HG03095 (cell line): ENCODE data around the gene STIP1.

ENCODE experiments used
- ATAC-seq: cut with Tn5 transposase; IDR thresholded peaks from one replicate; pipeline ENCODE4 v1.9.1; 2021; ENCODE audit warnings: moderate library complexity; ENCODE audit not compliant: unreplicated experiment

Gene STIP1

DNA sequence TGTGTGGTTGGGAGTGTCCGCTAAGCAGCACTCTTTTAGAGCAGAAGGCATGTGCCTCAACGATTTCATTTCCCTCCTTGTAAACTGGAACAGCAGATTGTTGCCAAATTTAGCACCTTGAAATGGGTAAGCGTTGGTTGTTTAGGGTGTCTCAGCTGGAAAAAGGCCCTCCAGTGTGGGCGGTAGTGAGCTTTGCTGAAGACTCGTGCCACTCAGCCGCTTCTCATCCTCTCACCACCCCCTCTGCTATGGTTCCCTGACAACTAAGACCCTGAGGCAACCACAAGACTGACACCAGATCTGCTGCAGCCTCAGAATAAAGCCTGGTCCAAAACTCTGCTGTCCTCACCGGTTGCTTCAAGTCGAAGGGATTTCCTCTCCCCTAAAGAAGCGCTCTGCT lies 10.7 kb downstream of the STIP1 start:
- ATAC-seq, result no peak

DNA sequence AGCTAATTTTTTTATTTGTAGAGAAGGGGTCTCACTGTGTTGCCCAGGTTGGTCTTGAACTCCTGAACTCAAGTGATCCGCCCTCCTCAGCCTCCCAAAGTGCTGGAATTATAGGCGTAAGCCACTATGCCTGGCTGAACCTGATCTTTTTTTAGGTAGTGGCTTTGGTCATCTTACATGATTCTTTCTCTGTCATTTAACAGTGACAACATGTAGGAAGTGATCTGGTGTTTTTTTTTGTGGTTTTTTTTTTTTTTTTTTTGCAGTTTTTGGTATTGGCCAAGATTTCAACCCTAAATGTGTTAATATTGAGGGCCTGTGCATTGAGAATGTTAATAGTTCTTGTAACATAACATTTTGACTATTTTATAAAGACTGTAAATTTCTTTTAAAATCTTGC lies 12.5 kb downstream of the STIP1 start:
- ATAC-seq, result no peak

DNA sequence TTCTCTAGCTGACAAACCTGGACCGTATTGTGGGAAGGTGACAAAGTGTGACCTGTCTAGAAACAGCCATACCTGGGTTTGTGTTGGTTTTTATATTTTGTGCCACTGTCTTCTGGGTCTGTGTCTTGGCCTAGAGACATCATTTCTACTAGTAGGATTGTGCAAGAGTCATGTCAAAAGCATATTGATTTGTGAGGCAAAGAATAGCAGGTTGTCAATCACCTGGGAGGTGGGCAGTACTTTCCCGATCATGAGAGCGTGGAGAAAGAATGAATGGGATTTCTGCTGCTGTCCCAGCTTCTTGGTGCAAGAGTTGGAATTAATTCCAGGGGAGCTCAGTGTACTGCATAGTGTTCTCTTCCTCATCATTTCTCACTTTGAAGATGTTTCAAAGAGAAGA lies 15.6 kb downstream of the STIP1 start:
- no peak for ATAC-seq

DNA sequence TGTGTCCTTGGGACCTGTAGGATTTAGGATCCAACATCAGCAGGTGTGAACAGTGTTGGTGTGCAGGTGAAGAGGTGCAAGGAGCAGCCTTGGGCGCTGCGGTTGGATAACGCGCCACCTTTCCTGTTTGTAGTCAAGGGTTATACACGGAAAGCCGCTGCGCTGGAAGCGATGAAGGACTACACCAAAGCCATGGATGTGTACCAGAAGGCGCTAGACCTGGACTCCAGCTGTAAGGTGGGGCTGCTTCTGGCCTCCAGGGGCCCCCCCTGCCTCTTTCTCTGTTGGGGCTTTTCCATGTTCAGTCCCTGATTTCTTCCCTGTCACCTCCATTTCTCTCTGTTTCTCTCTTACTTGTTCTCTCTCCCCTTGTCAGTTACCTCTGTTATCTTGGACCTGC lies 17.0 kb downstream of the STIP1 start:
- ATAC-seq, result no peak

DNA sequence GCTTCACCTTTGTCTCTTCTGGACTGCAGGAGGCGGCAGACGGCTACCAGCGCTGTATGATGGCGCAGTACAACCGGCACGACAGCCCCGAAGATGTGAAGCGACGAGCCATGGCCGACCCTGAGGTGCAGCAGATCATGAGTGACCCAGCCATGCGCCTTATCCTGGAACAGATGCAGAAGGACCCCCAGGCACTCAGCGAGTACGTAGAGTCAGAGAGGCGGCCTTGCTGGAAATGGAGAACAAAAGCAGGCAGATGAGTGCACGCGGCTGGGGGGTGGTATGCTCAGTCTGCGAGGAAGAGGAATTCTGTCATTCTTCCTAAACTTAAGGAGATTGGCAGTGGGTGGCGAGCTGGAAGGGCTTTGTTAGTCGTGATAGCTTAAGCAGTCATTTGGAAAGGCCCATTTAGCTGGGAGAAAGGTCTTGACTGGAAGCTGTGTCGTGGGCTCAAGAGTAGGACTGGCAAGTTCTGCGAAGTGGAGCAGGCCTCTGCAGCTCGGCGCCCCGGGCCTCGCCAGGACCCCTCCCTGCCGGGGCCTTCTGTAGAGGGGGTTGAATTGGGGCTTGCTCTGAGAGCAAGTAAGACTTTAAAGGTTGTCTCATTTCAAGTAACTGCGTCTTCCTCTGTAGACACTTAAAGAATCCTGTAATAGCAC lies 17.6 kb downstream of the STIP1 start:
- no peak for ATAC-seq

DNA sequence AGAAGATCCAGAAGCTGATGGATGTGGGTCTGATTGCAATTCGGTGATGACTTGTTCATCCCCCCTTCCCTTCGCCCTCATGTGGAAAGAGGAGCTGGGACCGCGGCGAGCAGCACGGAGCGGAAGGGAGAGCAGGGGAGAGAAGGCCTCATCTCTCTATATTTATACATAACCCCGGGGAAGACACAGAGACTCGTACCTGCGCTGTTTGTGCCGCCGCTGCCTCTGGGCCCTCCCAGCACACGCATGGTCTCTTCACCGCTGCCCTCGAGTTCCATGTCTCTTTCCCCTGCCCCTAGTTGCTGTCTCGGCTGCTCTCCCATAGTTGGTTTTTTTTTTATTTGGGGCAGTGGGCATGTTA lies 18.1 kb downstream of the STIP1 start:
- ATAC-seq, result no peak

DNA sequence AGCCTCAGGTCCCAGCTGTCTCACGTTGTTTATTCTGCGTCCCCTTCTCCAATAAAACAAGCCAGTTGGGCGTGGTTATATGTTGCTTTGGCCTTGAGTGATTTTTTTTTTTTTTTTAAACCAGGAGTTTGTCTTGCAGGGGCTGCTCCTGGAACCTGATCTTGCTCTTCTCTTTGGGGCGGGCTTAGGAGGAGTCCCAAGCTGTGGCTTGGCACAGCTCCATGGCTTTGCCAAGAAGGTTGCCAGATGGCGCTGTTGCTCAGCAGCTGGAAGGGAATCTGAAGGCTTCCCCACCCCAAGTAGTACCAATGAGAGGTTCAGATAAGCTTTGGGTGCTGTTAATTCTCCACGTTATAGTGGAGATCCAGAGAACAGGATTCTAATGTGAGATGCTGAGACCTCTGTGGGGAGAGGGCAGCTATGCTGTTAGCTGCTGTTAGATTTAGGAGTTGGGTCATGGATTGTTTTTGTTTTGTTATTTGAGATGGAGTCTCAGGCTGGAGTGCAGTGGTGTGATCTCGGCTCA lies 18.6 kb downstream of the STIP1 start:
- no peak for ATAC-seq

DNA sequence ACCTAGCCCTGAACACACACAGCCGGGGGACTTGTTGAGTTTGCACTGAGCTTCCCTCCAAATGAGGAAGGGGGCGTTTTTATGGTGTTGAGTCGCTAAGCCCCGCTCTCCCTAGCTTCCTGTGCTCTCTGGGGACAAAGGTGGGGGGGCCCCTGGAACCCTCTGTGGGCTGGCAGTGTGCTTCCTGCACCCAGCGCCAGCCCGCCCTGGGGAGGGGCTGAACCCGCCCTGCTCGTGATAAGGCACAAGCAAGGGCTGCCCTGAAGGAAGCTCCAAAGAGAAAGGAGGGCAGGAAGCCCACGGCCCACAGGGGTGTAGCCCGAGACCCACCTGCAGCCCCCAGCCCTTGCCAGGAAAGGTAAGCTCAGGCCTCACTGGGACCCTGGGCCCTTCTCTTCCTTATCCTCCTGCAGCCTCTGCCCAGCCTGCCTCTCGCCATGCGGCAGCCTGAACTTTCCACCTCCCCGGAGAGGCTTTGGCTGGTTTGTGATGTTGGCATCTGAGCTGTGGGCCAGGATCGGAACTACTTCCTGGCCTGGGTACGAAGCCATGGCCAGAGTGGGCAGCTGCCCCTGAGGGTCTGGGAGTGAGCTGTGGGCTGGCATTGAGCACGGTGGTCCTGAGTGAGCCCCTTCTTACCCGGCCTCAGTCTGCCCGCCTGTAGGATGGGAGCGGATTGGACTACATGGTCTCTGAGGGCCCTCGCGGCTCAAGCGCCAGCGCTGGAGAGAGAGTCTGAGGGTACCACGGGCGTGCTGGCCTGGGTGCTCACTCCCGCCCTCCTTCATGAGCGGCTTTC lies 20.7 kb downstream of the STIP1 start, which contains the start of gene FERMT3:
Gene FERMT3 (plus strand): TSS at position 265 of the 799 bp plus-strand sequence. CDS start 644 bp downstream, outside the sequence.
- ATAC-seq, result no peak

DNA sequence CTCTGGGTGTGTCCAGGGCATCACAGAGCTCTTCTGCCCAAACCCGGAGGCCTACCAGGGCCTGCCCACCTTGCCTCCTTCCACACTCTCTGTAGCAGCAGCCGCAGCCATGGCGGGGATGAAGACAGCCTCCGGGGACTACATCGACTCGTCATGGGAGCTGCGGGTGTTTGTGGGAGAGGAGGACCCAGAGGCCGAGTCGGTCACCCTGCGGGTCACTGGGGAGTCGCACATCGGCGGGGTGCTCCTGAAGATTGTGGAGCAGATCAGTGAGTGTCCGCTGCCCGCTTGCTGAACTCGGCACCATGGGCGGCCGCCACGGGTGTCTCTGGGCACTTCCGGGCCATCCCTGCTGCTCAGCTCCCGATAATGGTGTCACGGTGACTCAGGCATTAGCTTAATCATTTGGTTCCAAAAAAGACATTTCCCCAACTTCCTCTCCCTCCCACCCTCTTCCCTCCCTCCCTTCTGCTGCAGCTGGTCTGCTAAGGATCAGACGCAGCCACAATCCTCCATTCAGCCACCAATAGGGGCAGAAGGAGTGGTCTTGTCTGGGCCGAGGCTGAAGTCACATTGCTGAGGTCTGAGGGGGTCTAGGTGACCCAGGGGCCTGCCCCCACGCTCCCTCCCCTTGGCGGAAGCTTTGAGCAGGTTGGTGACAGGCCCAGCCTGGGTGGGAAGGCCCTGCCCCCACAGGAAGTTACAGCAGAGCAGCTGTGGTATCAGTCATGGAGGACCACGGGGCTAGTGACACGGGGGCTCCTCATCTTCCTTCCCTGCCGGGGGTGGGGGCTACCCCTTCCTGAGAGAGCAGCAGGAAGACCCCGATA lies 21.5 kb downstream of the STIP1 start:
- ATAC-seq, result peak; percentile 62

DNA sequence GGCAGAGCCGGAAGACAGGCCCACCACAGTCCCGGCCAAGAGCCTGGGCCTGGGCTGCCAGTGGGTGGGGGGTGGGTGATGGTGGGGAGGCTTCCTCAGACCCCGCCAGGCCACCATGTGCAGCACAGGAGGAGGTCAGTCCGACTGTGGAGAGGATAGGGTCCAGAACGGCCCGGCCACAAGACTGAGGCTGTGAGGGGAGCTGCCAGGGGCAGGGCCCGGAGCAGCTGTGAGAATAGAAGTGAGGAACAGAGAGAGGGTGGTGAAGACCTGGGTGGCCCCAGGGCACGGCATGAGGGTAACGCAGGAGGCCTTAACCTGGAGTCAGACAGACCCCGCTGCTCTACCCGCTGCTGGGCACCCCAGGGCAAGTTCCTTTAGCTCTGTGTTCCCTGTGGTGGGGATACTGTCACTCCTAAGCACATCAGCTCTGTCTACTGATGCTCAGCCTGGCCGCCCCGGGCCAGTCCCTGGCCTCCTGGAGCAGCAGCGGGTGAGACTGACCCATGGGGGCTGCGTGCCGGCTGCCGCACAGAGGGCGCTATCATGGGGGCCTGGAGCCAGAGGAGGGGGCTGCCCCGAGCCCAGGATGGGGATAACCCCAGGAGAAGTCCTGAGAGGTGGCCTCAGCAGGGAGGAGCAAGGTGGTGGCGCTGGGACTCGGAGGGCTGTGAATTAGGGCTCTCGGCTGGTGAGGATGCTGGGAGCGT lies 22.3 kb downstream of the STIP1 start:
- ATAC-seq, result no peak

DNA sequence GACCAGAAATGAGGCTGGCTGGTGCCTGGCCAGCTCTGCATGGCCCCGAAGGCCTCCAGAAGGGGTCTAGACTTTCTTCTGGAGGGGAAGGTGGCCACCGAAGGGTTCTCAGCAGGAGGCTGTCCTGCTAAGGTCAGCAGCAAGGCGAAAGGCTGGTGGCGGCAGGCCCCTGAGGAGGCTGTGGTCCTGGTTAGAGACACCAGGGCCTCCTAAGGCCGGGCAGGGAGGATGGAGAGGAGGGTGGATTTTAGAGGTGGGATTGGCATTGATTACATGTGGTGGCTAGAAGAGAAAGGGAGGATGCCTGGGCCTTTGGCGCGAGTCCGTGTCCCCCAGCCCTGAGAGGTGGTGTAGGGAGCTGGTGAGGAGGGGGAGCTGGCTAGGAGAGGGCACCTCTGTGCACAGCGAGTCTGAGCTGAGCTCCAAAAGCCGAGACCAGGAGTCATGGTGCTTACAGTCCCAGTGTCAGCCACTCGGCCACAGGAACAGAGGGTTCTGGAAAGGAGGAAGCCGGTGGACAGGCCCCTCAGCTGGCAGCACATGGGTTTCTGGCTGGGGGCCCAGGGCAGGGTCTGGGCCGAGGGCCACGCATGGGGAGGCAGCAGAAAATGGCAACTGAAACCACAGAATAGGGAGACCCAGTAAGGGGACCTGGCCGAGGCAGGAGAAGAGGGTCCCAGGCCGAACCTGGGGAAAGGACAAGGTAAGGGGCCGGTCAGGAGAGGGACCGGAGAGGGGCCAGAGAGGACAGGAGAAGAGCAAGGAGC lies 23.0 kb downstream of the STIP1 start:
- ATAC-seq, result no peak

DNA sequence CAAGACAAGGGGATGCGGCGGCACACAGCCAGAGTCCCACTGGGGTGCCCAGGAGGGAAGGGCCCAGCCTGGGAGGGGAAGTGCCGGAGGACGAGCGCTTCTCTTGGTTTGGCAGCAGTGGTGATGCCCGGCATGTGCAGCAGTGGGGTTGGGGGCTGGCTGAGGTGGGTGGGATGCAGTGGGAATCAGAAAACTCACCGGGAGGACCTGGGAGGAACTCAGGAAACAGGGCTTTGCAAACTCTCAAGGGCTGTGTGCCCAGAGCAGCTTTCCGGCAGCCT lies 23.5 kb downstream of the STIP1 start:
- ATAC-seq, result no peak

DNA sequence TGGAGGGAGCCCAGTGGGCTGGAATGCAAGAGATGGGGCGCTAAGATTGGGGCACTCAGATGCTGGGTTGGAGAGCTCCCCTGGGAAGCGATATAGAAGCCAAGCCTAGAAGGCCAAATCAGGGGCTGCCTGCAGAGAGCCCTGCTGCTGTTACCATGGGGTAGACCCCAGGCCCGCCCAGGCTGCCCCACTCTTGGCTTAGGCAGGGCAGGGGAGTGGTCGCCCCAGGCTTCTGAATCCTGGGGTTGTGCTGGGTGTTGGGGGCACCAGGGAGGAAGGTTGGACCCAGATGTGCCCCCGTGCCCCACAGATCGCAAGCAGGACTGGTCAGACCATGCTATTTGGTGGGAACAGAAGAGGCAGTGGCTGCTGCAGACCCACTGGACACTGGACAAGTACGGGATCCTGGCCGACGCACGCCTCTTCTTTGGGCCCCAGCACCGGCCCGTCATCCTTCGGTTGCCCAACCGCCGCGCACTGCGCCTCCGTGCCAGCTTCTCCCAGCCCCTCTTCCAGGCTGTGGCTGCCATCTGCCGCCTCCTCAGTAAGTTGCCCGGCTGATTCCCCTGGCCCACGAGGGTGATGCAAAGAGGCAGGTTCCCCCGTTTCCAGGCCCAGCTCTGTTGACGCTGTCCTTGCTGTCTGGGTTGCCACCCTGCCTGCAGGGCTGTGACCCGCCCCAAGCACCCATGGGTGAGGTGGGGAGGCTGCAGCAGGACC lies 24.5 kb downstream of the STIP1 start:
- no peak for ATAC-seq

DNA sequence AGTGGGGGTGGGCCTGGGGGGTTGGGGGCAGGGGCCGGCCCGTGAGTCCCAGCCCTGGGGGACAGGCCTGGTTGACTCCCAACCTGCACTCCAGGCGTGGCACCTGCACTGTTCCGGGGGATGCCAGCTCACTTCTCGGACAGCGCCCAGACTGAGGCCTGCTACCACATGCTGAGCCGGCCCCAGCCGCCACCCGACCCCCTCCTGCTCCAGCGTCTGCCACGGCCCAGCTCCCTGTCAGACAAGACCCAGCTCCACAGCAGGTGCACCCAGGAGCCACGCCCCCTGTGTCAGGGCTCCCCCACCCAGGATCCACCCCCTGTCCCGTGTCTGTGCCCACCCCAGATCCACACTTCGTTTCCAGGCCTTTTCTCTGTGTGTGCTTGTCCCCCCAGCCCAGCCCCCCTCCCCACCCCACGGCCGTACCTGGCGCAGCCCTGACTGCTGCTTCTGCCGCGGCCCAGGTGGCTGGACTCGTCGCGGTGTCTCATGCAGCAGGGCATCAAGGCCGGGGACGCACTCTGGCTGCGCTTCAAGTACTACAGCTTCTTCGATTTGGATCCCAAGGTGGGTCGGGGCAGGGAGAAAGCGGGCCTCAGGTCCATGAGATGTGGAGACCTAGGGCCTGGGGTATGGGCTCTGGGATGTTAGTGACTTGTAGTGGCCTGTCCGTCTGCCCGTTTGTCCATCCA lies 25.4 kb downstream of the STIP1 start:
- ATAC-seq, result no peak

DNA sequence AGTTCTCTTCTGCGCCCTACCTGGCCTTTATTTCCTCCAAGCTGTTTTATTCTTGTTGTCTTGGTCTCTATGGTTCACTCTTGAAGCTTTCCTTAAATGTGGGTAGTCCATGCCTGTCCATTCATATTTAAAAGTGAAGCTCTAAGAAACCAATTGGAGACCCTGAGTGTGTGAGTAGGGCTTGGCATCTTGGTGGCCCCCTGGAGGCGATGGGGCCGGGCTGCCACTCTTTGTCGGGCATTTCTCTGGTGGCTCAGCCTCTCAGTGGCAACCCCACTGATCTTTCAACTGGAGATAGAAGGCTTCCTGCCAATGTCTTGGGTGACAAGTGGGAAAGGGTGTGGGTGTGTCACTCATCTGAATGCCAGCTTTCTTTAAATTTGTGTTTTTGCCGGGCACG lies 30.9 kb downstream of the STIP1 start:
- no peak for ATAC-seq

DNA sequence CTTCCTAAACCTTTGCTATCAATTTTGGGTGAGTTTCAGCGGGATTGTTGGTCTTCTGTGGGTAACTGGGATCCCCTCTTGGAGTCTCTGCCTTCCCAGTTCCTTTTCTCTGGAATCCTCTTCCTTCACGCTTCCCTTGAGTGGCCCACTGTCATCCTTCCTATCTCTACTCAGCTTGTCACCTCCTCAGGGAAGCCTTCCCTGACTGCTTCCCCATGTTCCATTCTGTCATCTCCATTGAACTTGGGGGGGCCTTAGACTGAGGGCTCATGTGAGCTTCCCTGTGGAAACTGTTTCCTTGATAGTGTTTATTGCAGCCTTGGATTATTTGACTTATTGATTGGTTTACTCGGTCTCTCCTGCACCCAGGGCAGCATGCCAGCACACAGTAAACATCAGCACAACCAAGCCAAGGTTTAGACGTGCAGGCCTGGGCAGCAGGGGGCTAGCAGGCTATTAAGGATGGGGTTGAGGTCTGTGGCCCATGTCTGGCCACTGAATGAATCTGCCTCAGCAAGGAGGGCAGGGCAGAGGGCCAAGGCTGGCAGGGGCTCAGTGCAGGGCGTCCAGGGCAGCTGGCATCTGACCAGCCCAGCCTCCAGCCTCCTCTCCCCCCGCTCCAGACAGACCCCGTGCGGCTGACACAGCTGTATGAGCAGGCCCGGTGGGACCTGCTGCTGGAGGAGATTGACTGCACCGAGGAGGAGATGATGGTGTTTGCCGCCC lies 32.8 kb downstream of the STIP1 start:
- no peak for ATAC-seq

DNA sequence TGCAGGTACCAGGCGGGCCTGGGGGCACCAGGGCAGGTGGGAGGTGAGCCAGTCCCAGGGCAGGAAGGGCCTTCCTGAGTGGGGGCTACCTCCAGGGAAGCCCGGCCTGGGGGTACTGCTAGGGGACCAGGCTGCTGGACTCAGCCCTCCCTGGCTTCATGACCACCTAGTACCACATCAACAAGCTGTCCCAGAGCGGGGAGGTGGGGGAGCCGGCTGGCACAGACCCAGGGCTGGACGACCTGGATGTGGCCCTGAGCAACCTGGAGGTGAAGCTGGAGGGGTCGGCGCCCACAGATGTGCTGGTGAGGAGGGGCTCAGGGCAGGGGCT lies 33.3 kb downstream of the STIP1 start:
- ATAC-seq, result no peak

DNA sequence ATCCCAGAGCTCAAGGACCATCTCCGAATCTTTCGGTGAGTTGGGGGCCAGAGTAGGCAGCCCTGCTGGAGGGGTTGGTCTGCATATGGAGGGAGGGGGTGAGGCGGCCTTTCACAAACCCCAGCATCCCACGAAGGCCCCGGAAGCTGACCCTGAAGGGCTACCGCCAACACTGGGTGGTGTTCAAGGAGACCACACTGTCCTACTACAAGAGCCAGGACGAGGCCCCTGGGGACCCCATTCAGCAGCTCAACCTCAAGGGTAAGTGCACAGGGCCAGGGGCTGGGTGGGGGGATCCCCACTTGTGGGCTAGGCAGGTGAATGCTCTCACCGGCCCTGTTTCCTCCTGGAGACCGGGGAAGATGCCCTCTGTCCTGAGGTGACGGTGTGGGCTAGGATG lies 33.8 kb downstream of the STIP1 start:
- no peak for ATAC-seq

DNA sequence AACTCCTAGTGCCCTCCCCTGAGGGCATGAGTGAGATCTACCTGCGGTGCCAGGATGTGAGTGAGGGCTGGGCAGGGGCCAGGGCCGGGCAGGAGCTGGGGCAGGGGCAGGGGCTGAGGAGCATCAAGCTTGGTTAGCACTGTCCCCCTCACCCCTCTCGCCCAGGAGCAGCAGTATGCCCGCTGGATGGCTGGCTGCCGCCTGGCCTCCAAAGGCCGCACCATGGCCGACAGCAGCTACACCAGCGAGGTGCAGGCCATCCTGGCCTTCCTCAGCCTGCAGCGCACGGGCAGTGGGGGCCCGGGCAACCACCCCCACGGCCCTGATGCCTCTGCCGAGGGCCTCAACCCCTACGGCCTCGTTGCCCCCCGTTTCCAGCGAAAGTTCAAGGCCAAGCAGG lies 34.3 kb downstream of the STIP1 start:
- no peak for ATAC-seq
